ENCODE measurements around the gene CLMN. TPM values are rescaled to one million over a fixed set of nuclear protein-coding genes. Genes with fewer than 3 reads are reported as not detected.
A peak's percentile ranks its signal among the peaks of the same experiment; 100 is the strongest.

Gene CLMN
- total and polyA plus RNA-seq, 2 of the 13 experiments (the other 11 are each of a cell fraction or from before 2014, with no cell fraction given) = 15.1 to 16.7 TPM

DNA sequence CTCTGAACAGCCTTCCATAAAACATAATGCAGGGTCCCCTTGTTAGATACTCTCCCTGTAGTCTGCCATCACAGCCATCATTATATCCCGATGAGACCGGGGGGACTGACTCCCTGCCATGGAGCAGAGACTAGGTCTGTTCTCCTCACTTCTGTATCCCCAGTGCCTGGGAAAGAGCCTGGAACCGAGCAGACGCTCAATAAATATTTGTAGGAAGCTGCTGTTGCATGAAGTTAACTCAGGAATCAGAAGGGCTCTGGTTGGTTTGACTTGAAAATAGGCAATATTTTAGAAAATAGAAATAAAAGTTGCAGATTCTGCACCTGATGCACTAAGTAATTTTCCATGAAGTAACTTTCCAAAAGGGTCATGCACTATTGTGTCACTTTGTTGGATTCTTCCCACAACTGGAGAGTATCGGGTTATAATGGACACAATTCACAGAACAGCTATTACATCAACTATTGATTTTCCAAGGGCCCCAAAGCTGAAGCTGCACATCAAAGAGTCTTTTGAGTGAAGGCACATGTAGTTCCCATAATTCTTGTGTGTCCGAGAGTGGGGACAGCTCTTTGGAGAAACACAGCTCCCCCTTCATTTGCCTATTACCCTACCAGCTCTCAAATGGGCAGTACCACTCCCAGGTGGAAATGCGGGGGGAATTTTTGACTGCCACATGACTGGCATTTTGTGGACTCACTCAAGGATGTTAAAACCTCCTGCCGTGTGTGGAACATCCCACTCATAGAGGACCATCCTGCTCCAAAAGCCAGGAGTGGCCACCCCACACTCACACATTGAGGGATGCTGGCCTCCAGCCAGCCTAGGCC is 18.8 kb downstream of the CLMN start (continued):
- TF ChIP-seq SOX6 (IDR thresholded peaks at IDR 0.05) (no peak), SOX6 (CRISPR knock-in tag; IDR thresholded peaks at IDR 0.05) (peak; percentile 87), ZNF333 (CRISPR knock-in tag; IDR thresholded peaks at IDR 0.05; ENCODE audit: borderline replicate concordance) (no peak), FIP1L1 (IDR thresholded peaks at IDR 0.05; ENCODE audit: borderline replicate concordance, insufficient read depth, low read depth, low read length) (no peak), ADNP (CRISPR knock-in tag; IDR thresholded peaks at IDR 0.05) (no peak), POGZ (CRISPR knock-in tag; IDR thresholded peaks at IDR 0.05) (0 out of 2 replicates have a peak, but pooled peaks have one; percentile 46), MYNN (CRISPR knock-in tag; IDR thresholded peaks at IDR 0.05; ENCODE audit: low read depth) (no peak), MLX (CRISPR knock-in tag; IDR thresholded peaks at IDR 0.05) (no peak), PHB2 (IDR thresholded peaks at IDR 0.05; ENCODE audit: partially characterized antibody) (no peak), ATF1 (CRISPR knock-in tag; IDR thresholded peaks at IDR 0.05) (peak; percentile 62), ZNF570 (CRISPR knock-in tag; IDR thresholded peaks at IDR 0.05; ENCODE audit: borderline replicate concordance) (no peak), XBP1 (CRISPR knock-in tag; IDR thresholded peaks at IDR 0.05) (no peak), FOXA3 (CRISPR knock-in tag; IDR thresholded peaks at IDR 0.05) (peak; percentile 81), ZNF543 (CRISPR knock-in tag; IDR thresholded peaks at IDR 0.05) (no peak), SALL2 (CRISPR knock-in tag; IDR thresholded peaks at IDR 0.05) (peak; percentile 40; the same call in 1 of the 2 replicates), ZNF839 (CRISPR knock-in tag; IDR thresholded peaks at IDR 0.05; ENCODE audit: borderline replicate concordance) (no peak), ZNF503 (CRISPR knock-in tag; IDR thresholded peaks at IDR 0.05) (peak; percentile 81; the same call in 1 of the 2 replicates), ZBTB42 (CRISPR knock-in tag; IDR thresholded peaks at IDR 0.05) (no peak), TARDBP (CRISPR knock-in tag; IDR thresholded peaks at IDR 0.05) (peak; percentile 56; the same call in 1 of the 2 replicates), KLF6 (CRISPR knock-in tag; IDR thresholded peaks at IDR 0.05) (0 out of 2 replicates have a peak, but pooled peaks have one; percentile 44), ZNF441 (CRISPR knock-in tag; IDR thresholded peaks at IDR 0.05; ENCODE audit: borderline replicate concordance) (no peak), ZBTB25 (CRISPR knock-in tag; IDR thresholded peaks at IDR 0.05) (peak; percentile 53; the same call in 1 of the 2 replicates), AKAP8 (CRISPR knock-in tag; IDR thresholded peaks at IDR 0.05) (no peak)
- TF ChIP-seq, protein P1, sequence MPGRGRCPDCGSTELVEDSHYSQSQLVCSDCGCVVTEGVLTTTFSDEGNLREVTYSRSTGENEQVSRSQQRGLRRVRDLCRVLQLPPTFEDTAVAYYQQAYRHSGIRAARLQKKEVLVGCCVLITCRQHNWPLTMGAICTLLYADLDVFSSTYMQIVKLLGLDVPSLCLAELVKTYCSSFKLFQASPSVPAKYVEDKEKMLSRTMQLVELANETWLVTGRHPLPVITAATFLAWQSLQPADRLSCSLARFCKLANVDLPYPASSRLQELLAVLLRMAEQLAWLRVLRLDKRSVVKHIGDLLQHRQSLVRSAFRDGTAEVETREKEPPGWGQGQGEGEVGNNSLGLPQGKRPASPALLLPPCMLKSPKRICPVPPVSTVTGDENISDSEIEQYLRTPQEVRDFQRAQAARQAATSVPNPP (CRISPR knock-in tag; IDR thresholded peaks at IDR 0.05) = no peak
- TF ChIP-seq, protein P2, sequence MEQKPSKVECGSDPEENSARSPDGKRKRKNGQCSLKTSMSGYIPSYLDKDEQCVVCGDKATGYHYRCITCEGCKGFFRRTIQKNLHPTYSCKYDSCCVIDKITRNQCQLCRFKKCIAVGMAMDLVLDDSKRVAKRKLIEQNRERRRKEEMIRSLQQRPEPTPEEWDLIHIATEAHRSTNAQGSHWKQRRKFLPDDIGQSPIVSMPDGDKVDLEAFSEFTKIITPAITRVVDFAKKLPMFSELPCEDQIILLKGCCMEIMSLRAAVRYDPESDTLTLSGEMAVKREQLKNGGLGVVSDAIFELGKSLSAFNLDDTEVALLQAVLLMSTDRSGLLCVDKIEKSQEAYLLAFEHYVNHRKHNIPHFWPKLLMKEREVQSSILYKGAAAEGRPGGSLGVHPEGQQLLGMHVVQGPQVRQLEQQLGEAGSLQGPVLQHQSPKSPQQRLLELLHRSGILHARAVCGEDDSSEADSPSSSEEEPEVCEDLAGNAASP (CRISPR knock-in tag; IDR thresholded peaks at IDR 0.05; ENCODE audit: borderline replicate concordance) = peak; percentile 61; the same call in 1 of the 2 replicates

Measured in HepG2 (cell line).